Neuron (in vitro differentiated cells): ENCODE measurements around the gene TRIM2.
A peak's percentile ranks its signal among the peaks of the same experiment; 100 is the strongest.
"Not testable (repeated sequence)": the region's sequence is repeated elsewhere in the genome, so short reads cannot be mapped to it uniquely, and the experiment has no call there.

Experiments
- H2AFZ ChIP-seq: one replicate; pipeline ENCODE4 v1.6.1; 2013; ENCODE audit warnings: low read depth, mild to moderate bottlenecking, inconsistent platforms, low read length, moderate library complexity
- H3K27me3 ChIP-seq: one replicate; pipeline ENCODE4 v1.6.1; 2013; ENCODE audit warnings: low read length; ENCODE audit not compliant: insufficient read depth
- H3K36me3 ChIP-seq: one replicate; pipeline ENCODE4 v1.6.1; 2013; ENCODE audit warnings: low read length; ENCODE audit not compliant: insufficient read depth
- H3K4me1 ChIP-seq: one replicate; pipeline ENCODE4 v1.6.1; 2013; ENCODE audit warnings: low read length; ENCODE audit not compliant: insufficient read depth
- H3K4me3 ChIP-seq: 2 replicates; pipeline ENCODE4 v1.5.1; 2013; ENCODE audit warnings: mild to moderate bottlenecking, low read length, moderate library complexity
- H3K9me3 ChIP-seq: one replicate; pipeline ENCODE4 v1.6.1; 2013; ENCODE audit warnings: low read length

The TRIM2 gene

GRCh38 chr4:153204247-153204671 is at the start of gene TRIM2:
TSS of gene TRIM2 (plus strand) at chr4:153204443. CDS start at chr4:153204531, 88 bp downstream.
- no peaks in the 10 kb centered on the region for H3K27me3 ChIP-seq
- peaks cover 40% of the 10 kb centered on the region for H3K4me1 ChIP-seq
- H2AFZ ChIP-seq: no peak within 1 kb of the TSS
- H3K9me3 ChIP-seq: no peaks in the 10 kb centered on the region
- H3K36me3 ChIP-seq: peaks cover 9% of the 10 kb centered on the region
- peak within 1 kb of the TSS; percentile 70 for H3K4me3 ChIP-seq

- H3K4me1 ChIP-seq: peaks cover 25% of the 10 kb centered on the region
- peaks cover 10% of the 10 kb centered on the region for H3K36me3 ChIP-seq
- H3K4me3 ChIP-seq: no peak overlapping the region
- no peaks in the 10 kb centered on the region for H3K27me3 ChIP-seq
- H2AFZ ChIP-seq: no peak overlapping the region
- H3K9me3 ChIP-seq: no peaks in the 10 kb centered on the region
Measured at GRCh38 chr4:153155686-153156085, 48.6 kb upstream of the TRIM2 start.

GRCh38 chr4:153156263-153156662 is 48.0 kb upstream of the TRIM2 start:
- peaks cover 10% of the 10 kb centered on the region for H3K36me3 ChIP-seq
- no peak overlapping the region for H3K4me3 ChIP-seq
- H3K9me3 ChIP-seq: no peaks in the 10 kb centered on the region
- no peak overlapping the region for H2AFZ ChIP-seq
- no peaks in the 10 kb centered on the region for H3K27me3 ChIP-seq
- H3K4me1 ChIP-seq: peaks cover 22% of the 10 kb centered on the region

- Histone ChIP-seq H3K36me3 (peaks cover 10% of the 10 kb centered on the region), H2AFZ (no peak overlapping the region), H3K4me3 (no peak overlapping the region), H3K9me3 (no peaks in the 10 kb centered on the region), H3K27me3 (no peaks in the 10 kb centered on the region), H3K4me1 (peaks cover 17% of the 10 kb centered on the region)
Measured at GRCh38 chr4:153156721-153157120, 47.5 kb upstream of the TRIM2 start.

GRCh38 chr4:153159016-153159415 is 45.2 kb upstream of the TRIM2 start:
- Histone ChIP-seq H3K9me3 (peaks cover 2% of the 10 kb centered on the region), H3K4me3 (no peak overlapping the region), H2AFZ (no peak overlapping the region), H3K36me3 (peaks cover 10% of the 10 kb centered on the region), H3K4me1 (peaks cover 16% of the 10 kb centered on the region), H3K27me3 (no peaks in the 10 kb centered on the region)

GRCh38 chr4:153159728-153160221 is 44.5 kb upstream of the TRIM2 start:
- H3K36me3 ChIP-seq: peaks cover 10% of the 10 kb centered on the region
- no peaks in the 10 kb centered on the region for H3K27me3 ChIP-seq
- H3K4me3 ChIP-seq: no peak overlapping the region
- H3K4me1 ChIP-seq: peaks cover 13% of the 10 kb centered on the region
- H3K9me3 ChIP-seq: peaks cover 2% of the 10 kb centered on the region
- H2AFZ ChIP-seq: no peak overlapping the region

- no peak overlapping the region for H3K4me3 ChIP-seq
- no peak overlapping the region for H2AFZ ChIP-seq
- H3K27me3 ChIP-seq: no peaks in the 10 kb centered on the region
- H3K36me3 ChIP-seq: peaks cover 10% of the 10 kb centered on the region
- H3K9me3 ChIP-seq: peaks cover 2% of the 10 kb centered on the region
- H3K4me1 ChIP-seq: peaks cover 4% of the 10 kb centered on the region
Measured at GRCh38 chr4:153160821-153161220, 43.4 kb upstream of the TRIM2 start.

GRCh38 chr4:153161226-153161963 is 42.8 kb upstream of the TRIM2 start:
- Histone ChIP-seq H3K27me3 (no peaks in the 10 kb centered on the region), H3K4me1 (no peaks in the 10 kb centered on the region)

GRCh38 chr4:153165236-153165635 is 39.0 kb upstream of the TRIM2 start:
- peaks cover 11% of the 10 kb centered on the region for H3K4me1 ChIP-seq
- H3K36me3 ChIP-seq, H3K9me3 ChIP-seq, H2AFZ ChIP-seq, H3K27me3 ChIP-seq, H3K4me3 ChIP-seq: not testable (repeated sequence)

More at GRCh38 chr4:153161226-153161963, 42.8 kb upstream of the TRIM2 start:
- no peak overlapping the region for H3K4me3 ChIP-seq
- H3K36me3 ChIP-seq: peaks cover 10% of the 10 kb centered on the region
- H2AFZ ChIP-seq: no peak overlapping the region
- H3K9me3 ChIP-seq: peaks cover 2% of the 10 kb centered on the region

- H3K36me3 ChIP-seq: no peaks in the 10 kb centered on the region
- peaks cover 2% of the 10 kb centered on the region for H3K9me3 ChIP-seq
- no peaks in the 10 kb centered on the region for H3K27me3 ChIP-seq
- no peak overlapping the region for H3K4me3 ChIP-seq
- H2AFZ ChIP-seq: no peak overlapping the region
- peaks cover 16% of the 10 kb centered on the region for H3K4me1 ChIP-seq
Measured at GRCh38 chr4:153166716-153167501, 37.3 kb upstream of the TRIM2 start.

- no peaks in the 10 kb centered on the region for H3K27me3 ChIP-seq
- no peak overlapping the region for H3K4me3 ChIP-seq
- peaks cover 16% of the 10 kb centered on the region for H3K4me1 ChIP-seq
- peaks cover 2% of the 10 kb centered on the region for H3K9me3 ChIP-seq
- H2AFZ ChIP-seq: no peak overlapping the region
- H3K36me3 ChIP-seq: no peaks in the 10 kb centered on the region
Measured at GRCh38 chr4:153169776-153170175, 34.5 kb upstream of the TRIM2 start.

GRCh38 chr4:153170407-153170806 is 33.8 kb upstream of the TRIM2 start:
- peaks cover 2% of the 10 kb centered on the region for H3K9me3 ChIP-seq
- H3K4me1 ChIP-seq: peaks cover 16% of the 10 kb centered on the region
- H2AFZ ChIP-seq: no peak overlapping the region
- H3K36me3 ChIP-seq: no peaks in the 10 kb centered on the region
- H3K27me3 ChIP-seq: no peaks in the 10 kb centered on the region
- no peak overlapping the region for H3K4me3 ChIP-seq

GRCh38 chr4:153174821-153175567 is 29.2 kb upstream of the TRIM2 start:
- Histone ChIP-seq H3K36me3 (no peaks in the 10 kb centered on the region), H3K4me1 (peaks cover 7% of the 10 kb centered on the region), H3K4me3 (no peak overlapping the region), H3K27me3 (no peaks in the 10 kb centered on the region), H2AFZ (no peak overlapping the region), H3K9me3 (peaks cover 2% of the 10 kb centered on the region)
